Measurements from ENCODE around the gene DLEU7. TPM values are rescaled to one million over a fixed set of nuclear protein-coding genes. Genes with fewer than 3 reads are reported as not detected.

Gene DLEU7
- total RNA-seq, 2 donors from 2014 or later = not detected

- peaks cover 4% of the 10 kb centered on the region for H3K36me3 Mint-ChIP-seq (ENCODE audit: low read depth)
- no peaks in the 10 kb centered on the region for H3K9me3 ChIP-seq (ENCODE audit: control insufficient read depth, low read length, poor library complexity, severe bottlenecking)
- ATAC-seq = no peak
- H3K4me3 Mint-ChIP-seq = no peak overlapping the region
- DNase-seq = no peak
- H3K27me3 Mint-ChIP-seq = peaks cover 26% of the 10 kb centered on the region
- peaks cover 3% of the 10 kb centered on the region for H3K4me1 Mint-ChIP-seq
- no peak overlapping the region for H3K27ac Mint-ChIP-seq
These were observed 4.8 kb downstream of the DLEU7 start for GRCh38 chr13:50838701-50839100.

- no peaks in the 10 kb centered on the region for H3K9me3 ChIP-seq (ENCODE audit: control insufficient read depth, low read length, poor library complexity, severe bottlenecking)
- Mint-ChIP-seq H3K4me1 (peaks cover 3% of the 10 kb centered on the region), H3K27ac (no peak overlapping the region), H3K36me3 (ENCODE audit: low read depth) (peaks cover 4% of the 10 kb centered on the region), H3K4me3 (no peak overlapping the region), H3K27me3 (peaks cover 26% of the 10 kb centered on the region)
- no peak for ATAC-seq
- no peak for DNase-seq
These were observed 5.5 kb downstream of the DLEU7 start for GRCh38 chr13:50838031-50838430.

GRCh38 chr13:50831512-50831911 lies 12.0 kb downstream of the DLEU7 start:
- no peak for ATAC-seq
- Mint-ChIP-seq H3K27me3 (peaks cover 7% of the 10 kb centered on the region), H3K27ac (no peak overlapping the region), H3K36me3 (ENCODE audit: low read depth) (no peaks in the 10 kb centered on the region), H3K4me1 (no peaks in the 10 kb centered on the region), H3K4me3 (no peak overlapping the region)
- no peaks in the 10 kb centered on the region for H3K9me3 ChIP-seq (ENCODE audit: control insufficient read depth, low read length, poor library complexity, severe bottlenecking)
- DNase-seq = no peak

GRCh38 chr13:50829896-50830295 lies 13.6 kb downstream of the DLEU7 start:
- Mint-ChIP-seq H3K4me1 (no peaks in the 10 kb centered on the region), H3K27me3 (peaks cover 14% of the 10 kb centered on the region), H3K4me3 (no peak overlapping the region), H3K27ac (no peak overlapping the region), H3K36me3 (ENCODE audit: low read depth) (no peaks in the 10 kb centered on the region)
- no peaks in the 10 kb centered on the region for H3K9me3 ChIP-seq (ENCODE audit: control insufficient read depth, low read length, poor library complexity, severe bottlenecking)
- no peak for DNase-seq
- ATAC-seq = no peak

- no peak overlapping the region for H3K4me3 Mint-ChIP-seq
- no peak overlapping the region for H3K27ac Mint-ChIP-seq
- no peaks in the 10 kb centered on the region for H3K4me1 Mint-ChIP-seq
- no peak for ATAC-seq
- DNase-seq = no peak
- no peaks in the 10 kb centered on the region for H3K9me3 ChIP-seq (ENCODE audit: control insufficient read depth, low read length, poor library complexity, severe bottlenecking)
- H3K27me3 Mint-ChIP-seq = peaks cover 14% of the 10 kb centered on the region
- no peaks in the 10 kb centered on the region for H3K36me3 Mint-ChIP-seq (ENCODE audit: low read depth)
These were observed 14.3 kb downstream of the DLEU7 start for GRCh38 chr13:50829226-50829625.

GRCh38 chr13:50826035-50826434 lies 17.5 kb downstream of the DLEU7 start:
- no peak for DNase-seq
- Mint-ChIP-seq H3K4me3 (no peak overlapping the region), H3K4me1 (no peaks in the 10 kb centered on the region), H3K27me3 (peaks cover 14% of the 10 kb centered on the region), H3K27ac (no peak overlapping the region), H3K36me3 (ENCODE audit: low read depth) (peaks cover 2% of the 10 kb centered on the region)
- ATAC-seq = no peak
- H3K9me3 ChIP-seq (ENCODE audit: control insufficient read depth, low read length, poor library complexity, severe bottlenecking) = no peaks in the 10 kb centered on the region

GRCh38 chr13:50812242-50812641 lies 31.2 kb downstream of the DLEU7 start:
- peaks cover 4% of the 10 kb centered on the region for H3K4me1 Mint-ChIP-seq
- no peak for ATAC-seq
- H3K27ac Mint-ChIP-seq = no peak overlapping the region
- H3K36me3 Mint-ChIP-seq (ENCODE audit: low read depth) = peaks cover 3% of the 10 kb centered on the region
- H3K27me3 Mint-ChIP-seq = peaks cover 9% of the 10 kb centered on the region
- H3K9me3 ChIP-seq (ENCODE audit: control insufficient read depth, low read length, poor library complexity, severe bottlenecking) = no peaks in the 10 kb centered on the region
- DNase-seq = no peak
- no peak overlapping the region for H3K4me3 Mint-ChIP-seq

- Mint-ChIP-seq H3K4me3 (no peak overlapping the region), H3K27ac (no peak overlapping the region)
These were observed 32.5 kb downstream of the DLEU7 start for GRCh38 chr13:50810998-50811397.

GRCh38 chr13:50810468-50810867 lies 33.0 kb downstream of the DLEU7 start:
- H3K4me3 Mint-ChIP-seq = no peak overlapping the region
- ATAC-seq (no peak), DNase-seq (no peak)
- peaks cover 3% of the 10 kb centered on the region for H3K36me3 Mint-ChIP-seq (ENCODE audit: low read depth)
- H3K9me3 ChIP-seq (ENCODE audit: control insufficient read depth, low read length, poor library complexity, severe bottlenecking) = no peaks in the 10 kb centered on the region
- H3K27me3 Mint-ChIP-seq = peaks cover 9% of the 10 kb centered on the region
- peaks cover 4% of the 10 kb centered on the region for H3K4me1 Mint-ChIP-seq
- H3K27ac Mint-ChIP-seq = no peak overlapping the region

More at GRCh38 chr13:50810998-50811397, 32.5 kb downstream of the DLEU7 start:
- ATAC-seq = no peak
- Mint-ChIP-seq H3K27me3 (peaks cover 9% of the 10 kb centered on the region), H3K36me3 (ENCODE audit: low read depth) (peaks cover 3% of the 10 kb centered on the region), H3K4me1 (peaks cover 4% of the 10 kb centered on the region)
- no peaks in the 10 kb centered on the region for H3K9me3 ChIP-seq (ENCODE audit: control insufficient read depth, low read length, poor library complexity, severe bottlenecking)
- no peak for DNase-seq

- no peak overlapping the region for H3K27ac Mint-ChIP-seq
- peaks cover 4% of the 10 kb centered on the region for H3K4me1 Mint-ChIP-seq
- H3K9me3 ChIP-seq (ENCODE audit: control insufficient read depth, low read length, poor library complexity, severe bottlenecking) = no peaks in the 10 kb centered on the region
- H3K27me3 Mint-ChIP-seq = peaks cover 9% of the 10 kb centered on the region
- H3K36me3 Mint-ChIP-seq (ENCODE audit: low read depth) = peaks cover 3% of the 10 kb centered on the region
- ATAC-seq (no peak), DNase-seq (no peak)
- H3K4me3 Mint-ChIP-seq = no peak overlapping the region
These were observed 34.1 kb downstream of the DLEU7 start for GRCh38 chr13:50809133-50810090.

GRCh38 chr13:50805805-50806204 lies 37.7 kb downstream of the DLEU7 start:
- Mint-ChIP-seq H3K4me1 (peaks cover 7% of the 10 kb centered on the region), H3K36me3 (ENCODE audit: low read depth) (peaks cover 3% of the 10 kb centered on the region), H3K27me3 (peaks cover 6% of the 10 kb centered on the region), H3K27ac (no peak overlapping the region), H3K4me3 (no peak overlapping the region)
- H3K9me3 ChIP-seq (ENCODE audit: control insufficient read depth, low read length, poor library complexity, severe bottlenecking) = no peaks in the 10 kb centered on the region
- no peak for ATAC-seq
- no peak for DNase-seq

DNA sequence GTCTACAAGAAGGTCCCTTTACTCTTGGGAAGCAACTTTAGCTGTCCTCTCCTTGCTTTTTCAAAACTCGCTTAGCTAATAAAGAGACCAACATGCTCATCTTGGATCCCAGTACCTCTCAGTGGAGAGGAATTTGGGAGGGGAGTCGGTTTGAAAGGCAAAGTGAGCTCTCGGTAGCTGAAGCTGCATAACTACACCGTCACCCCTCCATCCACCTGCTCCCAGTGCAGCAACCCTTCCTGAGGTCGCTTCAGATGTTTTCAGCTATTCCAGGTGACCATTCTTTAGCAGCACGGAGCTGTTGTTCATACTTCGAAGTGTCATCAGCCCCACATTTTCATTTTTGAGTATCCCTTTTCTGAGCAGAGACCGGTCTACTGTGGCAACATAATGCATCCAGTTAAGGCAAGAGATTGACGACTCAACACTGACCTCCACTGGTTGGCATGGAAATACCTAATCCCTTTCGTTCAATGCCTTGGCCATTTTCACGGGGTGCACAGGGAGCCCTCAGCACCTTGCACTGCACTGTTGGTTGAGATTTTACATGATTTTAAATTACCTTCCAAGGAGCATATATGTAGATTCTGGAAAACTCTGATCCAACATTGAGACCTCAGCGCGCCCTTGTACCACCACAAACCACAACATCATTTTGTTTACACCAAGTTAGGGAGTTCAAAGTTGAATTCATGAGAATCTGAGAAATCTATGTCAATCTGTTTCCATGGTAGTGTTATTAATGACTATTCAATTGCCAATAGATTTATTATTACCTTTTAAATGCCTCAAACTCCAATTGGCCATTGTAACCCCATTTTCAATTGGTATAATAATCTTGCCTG lies 42.2 kb downstream of the DLEU7 start:
- Mint-ChIP-seq H3K4me1 (peaks cover 11% of the 10 kb centered on the region), H3K4me3 (peak overlapping the region; percentile 43), H3K36me3 (ENCODE audit: low read depth) (no peaks in the 10 kb centered on the region), H3K27ac (no peak overlapping the region), H3K27me3 (peaks cover 6% of the 10 kb centered on the region)
- no peaks in the 10 kb centered on the region for H3K9me3 ChIP-seq (ENCODE audit: control insufficient read depth, low read length, poor library complexity, severe bottlenecking)
- peak; percentile 14 to 48 (median 16) for DNase-seq
- ATAC-seq = peak; percentile 97

DNA sequence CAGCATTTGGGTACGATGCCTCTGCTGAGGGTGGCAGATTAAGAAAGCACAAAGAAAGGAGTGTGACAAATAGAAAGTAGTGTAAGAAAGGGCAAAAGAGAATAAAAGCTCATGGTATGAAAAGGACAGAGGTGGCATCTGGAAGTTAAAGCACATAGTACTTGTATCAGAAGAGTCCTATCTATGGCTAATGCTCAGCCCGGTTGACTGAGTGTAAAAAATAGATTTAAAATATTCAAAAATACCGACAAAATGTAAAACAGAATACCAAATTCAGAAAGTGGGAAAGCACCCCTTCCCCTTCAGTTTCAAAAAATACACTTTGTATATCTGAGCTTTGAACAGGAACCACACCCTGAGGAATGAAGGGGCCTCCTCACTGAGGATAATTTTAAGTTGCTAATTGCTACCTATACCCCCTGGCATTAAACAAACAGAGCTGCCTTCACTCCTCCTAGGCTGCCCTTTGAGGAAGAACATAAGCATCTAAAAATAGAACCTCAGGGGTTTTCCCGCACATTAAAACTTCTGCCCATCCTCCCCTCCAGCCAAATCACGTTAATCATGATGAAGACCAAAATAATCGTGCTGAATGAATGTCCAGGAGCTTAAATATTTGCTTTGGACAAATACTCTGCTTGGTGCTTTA lies 43.3 kb downstream of the DLEU7 start:
- Mint-ChIP-seq H3K27me3 (peaks cover 6% of the 10 kb centered on the region), H3K27ac (peak overlapping the region; percentile 56), H3K4me3 (no peak overlapping the region), H3K4me1 (peaks cover 11% of the 10 kb centered on the region), H3K36me3 (ENCODE audit: low read depth) (no peaks in the 10 kb centered on the region)
- DNase-seq = no peak
- ATAC-seq = no peak
- H3K9me3 ChIP-seq (ENCODE audit: control insufficient read depth, low read length, poor library complexity, severe bottlenecking) = no peaks in the 10 kb centered on the region

Data from T-helper 17 cell (primary cell).